GM03348 (cell line): Measurements from ENCODE around the gene PPM1M.
"Not testable (repeated sequence)": the region's sequence is repeated elsewhere in the genome, so short reads cannot be mapped to it uniquely, and the experiment has no call there.

Experiments used
- DNase-seq: peaks from one replicate; pipeline ENCODE4 v3.0.0; 2012; ENCODE audit warnings: low spot score

PPM1M gene

GRCh38 chr3:52246728-52247408, 1.3 kb downstream of the PPM1M start:
- no peak for DNase-seq

GRCh38 chr3:52247409-52248164, 2.0 kb downstream of the PPM1M start:
- DNase-seq, result no peak

GRCh38 chr3:52248165-52248541, 2.6 kb downstream of the PPM1M start:
- no peak for DNase-seq

GRCh38 chr3:52248816-52249547, 3.4 kb downstream of the PPM1M start:
- DNase-seq, result no peak

GRCh38 chr3:52249683-52250082, 4.1 kb downstream of the PPM1M start:
- DNase-seq, result no peak

GRCh38 chr3:52250122-52250521, 4.6 kb downstream of the PPM1M start:
- DNase-seq, result no peak

GRCh38 chr3:52253314-52254304, 8.1 kb downstream of the PPM1M start:
- DNase-seq, result peak; percentile 30

GRCh38 chr3:52254608-52255007, 9.0 kb downstream of the PPM1M start:
- no peak for DNase-seq

GRCh38 chr3:52256159-52256558, 10.6 kb downstream of the PPM1M start:
- DNase-seq, result no peak

- no peak for DNase-seq
Measured at GRCh38 chr3:52256622-52257021, 11.1 kb downstream of the PPM1M start.

GRCh38 chr3:52257911-52258310, 12.4 kb downstream of the PPM1M start:
- no peak for DNase-seq

- DNase-seq, result no peak
Measured at GRCh38 chr3:52259035-52259434, 13.5 kb downstream of the PPM1M start.

GRCh38 chr3:52259448-52259847, 13.9 kb downstream of the PPM1M start:
- no peak for DNase-seq

GRCh38 chr3:52262447-52262846, 16.9 kb downstream of the PPM1M start:
- DNase-seq, result no peak

- DNase-seq, result no peak
Measured at GRCh38 chr3:52265387-52265786, 19.8 kb downstream of the PPM1M start.

GRCh38 chr3:52268036-52268435, 22.5 kb downstream of the PPM1M start:
- DNase-seq, result no peak

GRCh38 chr3:52269776-52270175, 24.2 kb downstream of the PPM1M start:
- no peak for DNase-seq

GRCh38 chr3:52270252-52270754, 24.7 kb downstream of the PPM1M start:
- DNase-seq, result no peak

GRCh38 chr3:52272172-52272571, 26.6 kb downstream of the PPM1M start:
- not testable (repeated sequence) for DNase-seq

GRCh38 chr3:52272831-52273230, 27.3 kb downstream of the PPM1M start:
- no peak for DNase-seq

GRCh38 chr3:52274781-52275180, 29.2 kb downstream of the PPM1M start:
- DNase-seq, result not testable (repeated sequence)
